IgD-negative memory B cell (primary cell): ENCODE results near the gene RB1. TPM values are rescaled to one million over a fixed set of nuclear protein-coding genes. Genes with fewer than 3 reads are reported as not detected.

ENCODE experiments used
- H3K27ac Mint-ChIP-seq, 3 donors: one replicate each; pipeline ENCODE4 v1.8.0; 2020 to 2022; ENCODE audit warnings: mild to moderate bottlenecking in 3 of 3, mixed read lengths in 3 of 3, moderate library complexity in 1 of 3
- H3K27me3 Mint-ChIP-seq: one replicate; pipeline ENCODE4 v1.8.0; 2021; ENCODE audit warnings: mixed read lengths
- H3K36me3 Mint-ChIP-seq: one replicate; pipeline ENCODE4 v1.8.0; 2020; ENCODE audit warnings: mild to moderate bottlenecking, mixed read lengths
- H3K4me1 Mint-ChIP-seq, 3 donors: one replicate each; pipeline ENCODE4 v1.8.0; 2020 to 2022; ENCODE audit warnings: mixed read lengths in 3 of 3, mild to moderate bottlenecking in 1 of 3
- H3K4me3 Mint-ChIP-seq, 4 donors: one replicate each; pipeline ENCODE4 v1.8.0; 2020 to 2022; ENCODE audit warnings: mild to moderate bottlenecking in 4 of 4, mixed read lengths in 4 of 4, moderate library complexity in 3 of 4
- H3K9me3 Mint-ChIP-seq, 3 donors: one replicate each; pipeline ENCODE4 v1.8.0; 2020 to 2021; ENCODE audit warnings: mixed read lengths in 3 of 3, mild to moderate bottlenecking in 1 of 3
- polyA plus RNA-seq: library from polyadenylated mRNA; unstranded; fragments of 300-500 nt; fragmentation: Illumina TruSeq; gene quantifications from one replicate; pipeline ENCODE4 v1.2.3, GENCODE V29; 2021

Gene RB1
- polyA plus RNA-seq, 1 donor from 2014 or later = 43.7 TPM

- Mint-ChIP-seq H3K4me1 (peaks cover 1 to 10% (median 10%) of the 10 kb centered on the region in 3 donors), H3K9me3 (peaks cover 0 to 5% (median 4%) of the 10 kb centered on the region in 3 donors), H3K27ac (no peak overlapping the region), H3K36me3 (peaks cover 14% of the 10 kb centered on the region), H3K27me3 (no peaks in the 10 kb centered on the region), H3K4me3 (no peak overlapping the region)
These were observed 96.6 kb downstream of the RB1 start for GRCh38 chr13:48400090-48400694.

GRCh38 chr13:48400850-48401291 lies 97.3 kb downstream of the RB1 start:
- H3K36me3 Mint-ChIP-seq = peaks cover 11% of the 10 kb centered on the region
- H3K27me3 Mint-ChIP-seq = no peaks in the 10 kb centered on the region
- H3K9me3 Mint-ChIP-seq = no peaks in the 10 kb centered on the region
- H3K4me3 Mint-ChIP-seq = no peak overlapping the region
- peaks cover 0 to 10% (median 10%) of the 10 kb centered on the region in 3 donors for H3K4me1 Mint-ChIP-seq
- H3K27ac Mint-ChIP-seq = peak overlapping the region in 1 of 3 donors; percentile 3

GRCh38 chr13:48401480-48401879 lies 97.9 kb downstream of the RB1 start:
- H3K9me3 Mint-ChIP-seq = no peaks in the 10 kb centered on the region

GRCh38 chr13:48402325-48402932 lies 98.9 kb downstream of the RB1 start:
- Mint-ChIP-seq H3K36me3 (peaks cover 9% of the 10 kb centered on the region), H3K4me1 (peaks cover 0 to 10% (median 10%) of the 10 kb centered on the region in 3 donors), H3K9me3 (no peaks in the 10 kb centered on the region), H3K4me3 (no peak overlapping the region), H3K27ac (no peak overlapping the region), H3K27me3 (no peaks in the 10 kb centered on the region)

More at GRCh38 chr13:48401480-48401879, 97.9 kb downstream of the RB1 start:
- Mint-ChIP-seq H3K27me3 (no peaks in the 10 kb centered on the region), H3K27ac (peak overlapping the region in 1 of 3 donors; percentile 23), H3K4me3 (no peak overlapping the region), H3K4me1 (peaks cover 0 to 10% (median 10%) of the 10 kb centered on the region in 3 donors), H3K36me3 (peaks cover 8% of the 10 kb centered on the region)

- H3K4me3 Mint-ChIP-seq = no peak overlapping the region
- H3K9me3 Mint-ChIP-seq = no peaks in the 10 kb centered on the region
- no peak overlapping the region for H3K27ac Mint-ChIP-seq
- no peaks in the 10 kb centered on the region for H3K27me3 Mint-ChIP-seq
- peaks cover 9% of the 10 kb centered on the region for H3K36me3 Mint-ChIP-seq
- H3K4me1 Mint-ChIP-seq = peaks cover 0 to 10% (median 10%) of the 10 kb centered on the region in 3 donors
These were observed 99.6 kb downstream of the RB1 start for GRCh38 chr13:48403151-48403631.

GRCh38 chr13:48403913-48404312 lies 100.4 kb downstream of the RB1 start:
- no peaks in the 10 kb centered on the region for H3K27me3 Mint-ChIP-seq
- H3K36me3 Mint-ChIP-seq = peaks cover 9% of the 10 kb centered on the region
- no peak overlapping the region for H3K27ac Mint-ChIP-seq
- no peak overlapping the region for H3K4me3 Mint-ChIP-seq
- H3K9me3 Mint-ChIP-seq = no peaks in the 10 kb centered on the region
- H3K4me1 Mint-ChIP-seq = peaks cover 0 to 10% (median 10%) of the 10 kb centered on the region in 3 donors

- Mint-ChIP-seq H3K4me1 (peaks cover 0 to 8% (median 5%) of the 10 kb centered on the region in 3 donors), H3K4me3 (no peak overlapping the region), H3K9me3 (no peaks in the 10 kb centered on the region), H3K27ac (no peak overlapping the region), H3K27me3 (no peaks in the 10 kb centered on the region), H3K36me3 (peaks cover 6% of the 10 kb centered on the region)
These were observed 101.4 kb downstream of the RB1 start for GRCh38 chr13:48404952-48405351.

GRCh38 chr13:48405875-48406274 lies 102.3 kb downstream of the RB1 start:
- Mint-ChIP-seq H3K36me3 (peaks cover 6% of the 10 kb centered on the region), H3K4me1 (peaks cover 1 to 4% (median 3%) of the 10 kb centered on the region in 3 donors), H3K27me3 (no peaks in the 10 kb centered on the region), H3K4me3 (no peak overlapping the region), H3K9me3 (no peaks in the 10 kb centered on the region), H3K27ac (peak overlapping the region in 1 of 3 donors; percentile 24)

GRCh38 chr13:48410199-48410598 lies 106.6 kb downstream of the RB1 start:
- Mint-ChIP-seq H3K27ac (no peak overlapping the region), H3K36me3 (peaks cover 13% of the 10 kb centered on the region), H3K27me3 (no peaks in the 10 kb centered on the region), H3K4me1 (peaks cover 0 to 4% (median 1%) of the 10 kb centered on the region in 3 donors), H3K9me3 (no peaks in the 10 kb centered on the region), H3K4me3 (no peak overlapping the region)

- Mint-ChIP-seq H3K4me3 (peak overlapping the region in 2 of 4 donors; percentile 50 to 80), H3K27me3 (no peaks in the 10 kb centered on the region), H3K9me3 (no peaks in the 10 kb centered on the region), H3K4me1 (peaks cover 0 to 4% (median 1%) of the 10 kb centered on the region in 3 donors), H3K36me3 (peaks cover 17% of the 10 kb centered on the region), H3K27ac (no peak overlapping the region)
These were observed 107.7 kb downstream of the RB1 start for GRCh38 chr13:48411147-48411794.

- Mint-ChIP-seq H3K9me3 (no peaks in the 10 kb centered on the region), H3K36me3 (peaks cover 17% of the 10 kb centered on the region), H3K27ac (peak overlapping the region in 1 of 3 donors; percentile 78), H3K4me1 (peaks cover 0 to 4% (median 1%) of the 10 kb centered on the region in 3 donors), H3K27me3 (no peaks in the 10 kb centered on the region), H3K4me3 (peak overlapping the region in 2 of 4 donors; percentile 72 to 80)
These were observed 108.4 kb downstream of the RB1 start for GRCh38 chr13:48411841-48412531.

- no peaks in the 10 kb centered on the region for H3K27me3 Mint-ChIP-seq
- peaks cover 0 to 4% (median 1%) of the 10 kb centered on the region in 3 donors for H3K4me1 Mint-ChIP-seq
- H3K36me3 Mint-ChIP-seq = peaks cover 17% of the 10 kb centered on the region
- H3K27ac Mint-ChIP-seq = peak within 1 kb of the TSS in 1 of 3 donors; percentile 78
- H3K4me3 Mint-ChIP-seq = peak within 1 kb of the TSS in 2 of 4 donors; percentile 72 to 80
- no peaks in the 10 kb centered on the region for H3K9me3 Mint-ChIP-seq
These were observed 109.4 kb downstream of the RB1 start, which contains the start of gene LPAR6 for GRCh38 chr13:48412881-48413351. Gene LPAR6, minus strand, starts transcription at chr13:48413113. Its CDS starts 690 bp downstream, at chr13:48412423.

- H3K27me3 Mint-ChIP-seq = no peaks in the 10 kb centered on the region
- peaks cover 23% of the 10 kb centered on the region for H3K36me3 Mint-ChIP-seq
- H3K27ac Mint-ChIP-seq = no peak overlapping the region
These were observed 111.0 kb downstream of the RB1 start for GRCh38 chr13:48414501-48414900.

GRCh38 chr13:48415516-48415915 lies 112.0 kb downstream of the RB1 start:
- Mint-ChIP-seq H3K36me3 (peaks cover 26% of the 10 kb centered on the region), H3K9me3 (peaks cover 0 to 6% (median 2%) of the 10 kb centered on the region in 3 donors), H3K4me1 (peaks cover 0 to 4% (median 4%) of the 10 kb centered on the region in 3 donors), H3K27ac (no peak overlapping the region), H3K27me3 (no peaks in the 10 kb centered on the region), H3K4me3 (no peak overlapping the region)

More at GRCh38 chr13:48414501-48414900, 111.0 kb downstream of the RB1 start:
- no peaks in the 10 kb centered on the region for H3K9me3 Mint-ChIP-seq
- H3K4me3 Mint-ChIP-seq = no peak overlapping the region
- H3K4me1 Mint-ChIP-seq = peaks cover 0 to 4% (median 4%) of the 10 kb centered on the region in 3 donors
